Brain pericyte (primary cell): ENCODE data around the gene GPRIN2.

Experiments used
- DNase-seq: peaks from one replicate; pipeline ENCODE4 v3.0.0-alpha.2; 2012; ENCODE audit warnings: low read depth, low spot score

Gene GPRIN2

GRCh38 chr10:46549171-46550075 is 7.0 kb downstream of the GPRIN2 start:
- DNase-seq, result no peak

DNA sequence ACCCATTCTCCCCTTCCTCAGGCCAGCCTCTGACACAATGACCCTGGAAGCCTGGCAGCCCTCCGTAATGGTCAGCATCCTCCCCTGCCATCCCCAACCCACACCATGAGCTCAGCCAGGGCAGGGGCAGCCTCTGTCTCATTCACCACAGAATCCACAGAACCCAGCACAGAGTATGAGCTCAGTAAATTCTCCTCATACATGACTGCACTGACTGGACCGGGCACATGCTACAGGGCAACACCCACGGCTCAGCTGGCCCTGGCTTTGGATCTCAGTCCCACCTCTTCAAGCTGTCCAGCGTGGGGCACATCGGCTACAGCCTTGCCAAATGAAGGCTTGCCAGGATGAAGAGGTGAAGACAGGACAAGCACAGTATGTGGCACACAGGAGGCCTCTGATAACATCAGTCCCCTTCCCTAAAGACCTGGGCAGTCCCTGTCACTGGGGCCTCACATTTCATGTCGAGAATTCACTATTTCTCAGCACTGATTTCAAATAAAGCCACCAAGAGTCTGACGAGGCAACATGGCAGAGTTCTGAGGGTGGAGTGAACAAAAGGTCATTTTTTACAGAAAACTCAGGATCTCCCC is 7.9 kb downstream of the GPRIN2 start:
- no peak for DNase-seq

- DNase-seq, result no peak
Measured at GRCh38 chr10:46547541-46548497, 8.6 kb downstream of the GPRIN2 start.

DNA sequence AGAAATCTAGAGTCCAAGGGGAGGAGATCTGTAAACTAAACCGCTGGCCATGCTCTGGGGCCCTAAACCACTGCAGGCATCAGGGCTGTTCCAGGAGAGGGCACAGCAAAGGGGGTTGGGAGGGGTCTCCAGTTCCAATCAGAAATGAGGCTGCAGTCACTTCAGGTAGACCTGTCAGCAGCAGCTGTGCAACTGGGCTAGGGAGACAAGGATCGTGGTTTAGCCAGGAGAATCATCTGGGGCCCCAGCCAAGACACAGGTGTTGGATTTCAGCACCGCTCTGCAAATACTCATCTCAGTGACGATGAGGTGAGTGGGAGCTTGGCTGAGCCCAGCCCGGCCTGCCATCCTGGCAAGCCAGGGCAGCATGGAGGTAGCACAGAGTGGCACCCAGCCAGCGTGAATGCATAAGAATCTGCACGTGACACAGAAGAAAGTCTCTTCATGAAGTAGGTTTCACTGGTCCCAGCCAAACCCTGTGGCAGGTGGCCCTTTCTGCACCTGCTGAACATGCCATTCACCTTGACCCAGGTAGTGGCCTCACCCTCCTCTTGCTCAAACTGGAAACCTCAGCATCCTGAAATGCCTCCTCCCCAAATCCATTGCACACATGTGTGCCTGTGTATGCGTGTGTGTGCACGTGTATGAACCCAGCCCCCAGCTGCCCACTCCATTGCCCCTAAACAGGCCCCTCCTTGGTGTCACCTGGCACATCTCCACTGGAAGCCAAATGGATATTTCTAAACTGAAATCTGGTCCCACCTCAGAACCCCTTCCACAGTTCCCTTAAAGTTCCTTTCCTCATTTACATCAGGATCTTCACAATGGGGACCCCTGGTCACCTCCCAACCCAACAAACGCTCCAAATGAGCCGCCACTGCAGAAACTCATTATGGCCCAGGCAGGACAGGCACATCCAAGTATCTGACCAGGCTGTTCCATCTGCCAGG is 9.6 kb downstream of the GPRIN2 start:
- no peak for DNase-seq

- no peak for DNase-seq
Measured at GRCh38 chr10:46545861-46546590, 10.4 kb downstream of the GPRIN2 start.

DNA sequence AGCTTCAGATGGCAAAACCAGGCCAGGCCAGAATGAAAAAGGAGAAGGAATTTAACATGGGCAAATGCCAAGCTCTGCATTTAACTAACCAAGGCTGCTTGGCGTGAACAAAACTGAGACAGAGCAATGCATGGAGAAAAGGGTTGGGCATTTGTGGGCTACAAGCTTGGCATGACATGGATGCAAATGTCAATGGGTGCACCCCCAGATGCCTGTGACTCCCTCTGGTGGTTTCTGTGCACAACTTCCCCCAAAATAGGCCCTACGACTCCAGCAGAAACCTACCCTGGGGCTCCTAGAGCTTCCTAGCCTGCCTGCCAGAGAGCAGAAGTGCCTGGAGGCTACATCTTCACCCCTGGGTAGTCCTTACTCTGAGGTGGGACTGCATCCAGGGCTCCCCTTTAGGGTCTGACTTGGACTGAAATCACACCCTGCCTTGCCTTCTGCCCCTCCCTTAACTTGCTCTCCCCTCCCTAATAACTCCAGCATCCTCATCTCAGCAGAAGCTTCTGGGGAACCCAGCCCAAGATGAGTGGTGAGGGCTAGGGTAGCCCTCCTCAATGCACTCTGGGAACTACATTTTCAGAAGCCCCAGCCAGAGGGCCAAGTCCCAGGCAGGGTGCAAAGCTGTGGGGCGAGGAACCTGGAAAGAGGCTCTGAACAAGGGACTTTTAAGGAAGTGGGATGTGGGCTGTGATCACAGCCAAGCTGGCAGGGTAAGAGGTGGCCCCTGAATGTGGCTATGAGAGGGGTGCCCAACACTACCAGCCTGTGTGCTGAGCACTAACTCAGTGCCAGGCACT is 11.3 kb downstream of the GPRIN2 start:
- no peak for DNase-seq

DNA sequence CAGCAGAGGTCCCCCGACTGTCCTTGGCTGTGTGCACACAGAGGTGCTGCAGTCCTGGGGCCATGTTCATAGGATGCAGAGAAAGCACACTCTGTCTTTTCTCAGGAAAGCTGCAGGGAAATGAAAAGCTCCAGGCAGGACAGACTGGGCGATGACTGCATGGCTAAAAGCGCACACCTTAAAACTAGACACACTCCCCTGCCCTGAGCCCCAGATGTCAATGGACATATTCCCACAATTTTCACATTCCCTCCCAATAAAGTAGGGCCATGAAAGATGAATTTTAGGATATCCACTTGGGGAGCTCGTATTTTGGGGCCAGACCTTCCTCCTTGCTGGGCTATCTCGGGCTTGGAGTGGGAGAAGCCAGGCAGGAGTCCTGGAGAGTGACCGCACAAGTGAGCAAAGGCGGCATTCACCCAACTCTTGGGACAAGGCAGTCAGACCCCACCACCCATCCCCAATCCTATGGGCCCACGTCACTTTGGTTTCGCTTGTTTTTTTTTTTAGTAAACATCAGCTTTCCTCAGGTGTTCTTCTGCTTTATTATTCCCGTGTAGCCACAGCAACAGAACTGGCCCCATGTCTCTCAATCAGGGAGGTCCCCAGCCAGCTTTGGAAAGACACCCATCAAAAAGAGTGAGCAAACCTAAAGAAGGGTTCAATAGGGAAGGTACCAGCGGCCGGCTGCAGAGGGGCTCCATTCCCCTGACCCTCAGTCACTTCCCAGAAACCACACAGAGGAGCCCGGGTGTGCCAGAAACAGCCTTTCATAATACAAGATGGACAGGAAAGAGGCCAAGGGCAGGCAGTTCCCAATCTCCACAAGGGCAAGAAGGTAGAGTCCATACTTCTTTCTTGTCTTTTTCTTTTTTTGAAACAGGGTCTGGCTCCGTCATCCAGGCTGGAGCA is 12.7 kb downstream of the GPRIN2 start:
- DNase-seq, result no peak

DNA sequence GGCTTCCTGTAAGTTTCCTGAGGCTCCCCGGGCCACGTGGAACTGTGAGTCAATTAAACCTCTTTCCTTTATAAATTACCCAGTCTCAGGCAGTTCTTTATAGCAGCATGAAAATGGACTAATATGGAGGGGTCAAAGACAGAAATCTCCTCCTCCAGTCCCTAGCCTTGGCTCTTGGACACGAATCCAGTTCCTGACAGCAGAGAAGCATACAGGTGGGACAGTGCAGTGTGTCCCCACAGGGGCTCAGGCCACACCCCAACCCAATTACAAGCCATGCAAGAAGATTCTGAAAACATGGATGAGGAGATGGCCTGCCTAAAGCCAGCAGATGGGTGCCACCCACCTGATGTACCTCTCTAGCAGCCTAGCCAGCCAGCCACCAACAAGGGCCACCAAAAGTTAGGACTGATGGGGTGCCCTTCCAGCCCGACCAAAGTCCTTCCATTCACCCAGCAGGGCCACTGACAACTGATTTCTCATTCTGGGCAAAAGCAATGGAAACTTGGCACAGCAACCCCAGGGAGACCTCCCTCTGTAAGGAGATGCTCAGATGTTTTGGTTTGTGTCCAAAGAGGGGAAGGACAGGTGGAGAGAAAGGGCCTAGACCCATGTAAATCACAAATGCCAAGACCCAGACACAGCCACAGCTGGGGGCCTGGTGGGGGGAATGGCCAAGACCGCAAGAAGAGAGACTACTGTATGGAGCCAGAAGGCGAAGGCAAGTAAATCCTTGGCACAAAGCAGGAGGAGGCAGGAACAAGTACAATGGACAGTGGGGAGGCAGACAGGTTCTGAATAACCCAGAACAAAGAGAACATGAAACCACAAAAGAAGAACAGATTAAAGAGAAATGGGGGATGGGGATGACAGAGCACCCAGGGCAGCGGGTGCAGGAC is 13.6 kb downstream of the GPRIN2 start:
- DNase-seq, result no peak

DNA sequence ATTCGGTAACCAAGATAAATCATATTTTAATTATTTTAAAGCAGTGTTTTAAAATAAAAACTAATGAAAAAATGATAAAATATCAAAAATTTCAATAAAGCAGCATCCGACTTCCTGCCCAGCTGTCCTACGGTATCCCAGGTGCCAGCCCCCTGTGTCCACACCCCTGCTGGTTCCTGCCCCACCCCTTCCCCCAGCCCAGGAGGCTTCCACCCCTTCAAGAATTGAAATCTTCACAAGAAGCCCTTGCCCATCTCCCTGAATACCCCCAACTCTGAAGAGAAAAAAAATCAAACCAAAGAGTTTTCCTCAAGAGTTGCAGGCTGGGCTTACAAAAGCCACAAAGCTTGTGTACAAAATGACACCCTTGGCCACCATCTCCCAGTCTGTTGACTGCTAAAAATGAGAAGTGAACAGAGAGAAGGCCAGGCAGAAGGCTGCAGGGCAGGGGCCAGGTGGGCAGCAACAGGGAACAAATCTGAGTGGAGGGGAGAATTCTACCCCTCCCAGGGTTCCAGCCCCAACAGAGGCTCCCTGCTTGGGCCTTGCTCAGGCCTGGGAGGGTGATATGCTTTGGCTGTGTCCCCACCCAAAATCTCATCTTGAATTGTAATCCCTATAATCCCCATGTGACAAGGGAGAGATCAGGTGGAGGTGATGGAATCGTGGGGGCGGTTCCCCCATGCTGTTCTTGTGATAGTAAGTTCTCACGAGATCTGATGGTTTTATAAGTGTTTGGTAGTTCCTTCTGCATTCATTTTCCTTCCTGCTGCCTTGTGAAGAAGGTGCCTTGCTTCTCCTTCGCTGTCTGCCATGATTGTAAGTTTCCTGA is 14.5 kb downstream of the GPRIN2 start:
- no peak for DNase-seq

DNA sequence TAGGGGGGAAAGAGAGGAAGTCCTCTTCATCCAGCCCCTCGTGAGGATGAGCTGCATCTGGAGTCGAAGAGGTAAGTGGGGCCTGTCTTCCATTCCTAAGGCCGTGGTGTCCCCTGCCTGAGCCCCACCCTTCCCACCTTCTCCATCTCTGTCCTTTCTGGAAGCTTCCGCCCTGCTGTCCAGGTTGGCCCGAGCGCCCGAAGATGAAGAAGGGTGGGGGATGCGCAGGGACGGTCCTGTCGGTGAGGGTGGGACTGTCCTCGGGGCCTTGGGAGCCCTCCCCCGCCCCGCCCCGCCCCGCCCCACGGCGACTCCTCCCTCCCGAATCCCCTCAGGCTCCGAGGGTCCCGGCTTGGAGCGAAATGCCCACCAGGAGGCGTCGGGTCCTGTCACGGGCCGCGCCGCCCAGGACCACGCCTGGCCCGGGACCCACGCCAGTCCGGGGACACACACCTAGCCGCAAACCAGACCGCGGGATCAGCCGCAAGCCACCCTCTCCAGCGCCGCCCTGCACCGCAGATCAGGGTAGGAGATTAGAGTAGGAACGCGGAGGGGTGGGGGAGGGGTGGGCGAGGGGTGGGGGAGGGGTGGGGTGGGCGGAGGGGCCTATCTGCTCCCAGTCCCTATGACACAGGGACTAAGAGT is 15.3 kb downstream of the GPRIN2 start:
- no peak for DNase-seq

DNA sequence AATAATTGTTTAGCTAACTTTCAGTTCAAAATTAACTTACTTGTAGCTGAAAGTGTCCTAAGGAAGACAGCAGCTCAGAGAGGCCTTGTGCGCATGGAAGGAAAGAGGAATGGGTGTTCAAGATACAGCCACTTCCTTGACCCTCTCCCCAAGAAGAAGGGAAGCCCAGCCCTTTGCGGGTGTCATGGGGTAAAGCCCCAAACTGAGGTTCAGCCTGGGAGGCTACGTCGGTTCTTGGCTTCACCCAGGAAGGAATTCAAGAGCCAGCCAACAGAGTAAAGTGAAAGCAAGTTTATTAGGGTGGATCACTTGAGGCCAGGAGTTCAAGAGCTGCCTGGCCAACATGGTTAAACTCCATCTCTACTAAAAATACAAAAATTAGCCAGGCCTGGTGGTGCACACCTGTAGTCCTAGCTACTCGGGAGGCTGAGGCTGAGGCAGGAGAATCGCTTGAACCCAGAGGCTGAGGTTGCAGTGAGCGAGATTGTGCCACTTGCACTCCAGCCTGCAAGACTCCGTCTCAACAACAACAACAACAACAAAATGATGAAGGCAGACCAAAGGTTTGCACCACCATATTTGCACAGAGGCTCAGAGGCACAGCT is 15.9 kb downstream of the GPRIN2 start:
- no peak for DNase-seq

GRCh38 chr10:46539596-46540411 is 16.7 kb downstream of the GPRIN2 start:
- no peak for DNase-seq

GRCh38 chr10:46538717-46539426 is 17.6 kb downstream of the GPRIN2 start:
- no peak for DNase-seq

DNA sequence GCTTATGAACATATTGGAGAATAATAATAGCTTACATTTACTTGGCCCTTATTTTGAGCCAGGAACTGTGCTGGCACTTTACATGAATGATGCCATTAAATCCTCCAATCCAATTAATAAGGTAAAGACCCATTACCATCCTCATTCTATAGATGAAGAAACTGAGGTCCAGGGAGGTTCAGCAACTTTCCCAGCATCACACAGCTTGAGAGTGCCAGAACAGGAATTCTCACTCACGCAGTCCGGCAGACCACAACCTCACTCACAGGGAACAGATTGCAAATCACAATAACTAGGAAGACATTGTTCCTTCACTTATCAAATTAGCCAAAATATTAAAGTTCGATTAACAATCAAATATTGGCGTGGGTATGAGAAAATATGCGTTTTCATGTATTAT is 18.3 kb downstream of the GPRIN2 start:
- DNase-seq, result no peak
